K562 (cell line): Measurements from ENCODE around the gene PPP1R12C. TPM values are rescaled to one million over a fixed set of nuclear protein-coding genes. Genes with fewer than 3 reads are reported as not detected.

Experiments used
- CHD2 ChIP-seq: IDR thresholded peaks from 2 replicates; pipeline ENCODE4 v1.6.1; 2011; ENCODE audit warnings: low read depth, low read length
- CREM ChIP-seq: IDR thresholded peaks from 2 replicates; pipeline ENCODE4 v1.6.1; 2014; ENCODE audit warnings: antibody characterized with exemption, low read depth
- CUX1 ChIP-seq: fragments of 200-800 bp; sonication (Bioruptor generic); IDR thresholded peaks from 2 replicates; pipeline ENCODE4 v1.6.1; 2016; ENCODE audit warnings: missing genetic modification characterization, missing compliant biosample characterization
- ESRRA ChIP-seq: fragments of 450-650 bp; IDR thresholded peaks from 2 replicates; pipeline ENCODE4 v1.6.1; 2014; ENCODE audit warnings: low read depth, mild to moderate bottlenecking, moderate library complexity, borderline replicate concordance
- ETS1 ChIP-seq: conservative IDR thresholded peaks from 2 replicates; pipeline ENCODE4 v1.6.1; 2011; ENCODE audit warnings: low read depth, mild to moderate bottlenecking, low read length; ENCODE audit not compliant: control insufficient read depth
- FOXK2 ChIP-seq, 2 experiments: fragments of 450-650 bp; IDR thresholded peaks in 1 of 2; conservative IDR thresholded peaks in 1 of 2; 2 replicates each; pipeline ENCODE4 v1.6.1; 2016; ENCODE audit warnings: low read depth in 2 of 2, mild to moderate bottlenecking in 1 of 2
- GABPB1 ChIP-seq: sonication (generic); formaldehyde crosslinking; IDR thresholded peaks from 2 replicates; pipeline ENCODE4 v1.8.0; 2022; ENCODE audit warnings: mild to moderate bottlenecking, missing genetic modification reagents
- RBM34 ChIP-seq: fragments of 200-400 bp; formaldehyde crosslinking; IDR thresholded peaks from 2 replicates; pipeline ENCODE4 v1.6.1; 2018; ENCODE audit warnings: low read length, borderline replicate concordance; ENCODE audit not compliant: insufficient read depth
- SIN3A ChIP-seq, 2 experiments: fragments of 150-350 bp in 1 of 2; IDR thresholded peaks; 2 replicates each; pipeline ENCODE4 v1.6.1; 2011 to 2016; ENCODE audit warnings: borderline replicate concordance in 2 of 2, low read depth in 2 of 2, low read length in 2 of 2, mild to moderate bottlenecking in 2 of 2, moderate library complexity in 2 of 2; ENCODE audit not compliant: control insufficient read depth in 1 of 2
- SOX6 ChIP-seq: fragments of 450-650 bp; IDR thresholded peaks from 2 replicates; pipeline ENCODE4 v1.6.1; 2014; ENCODE audit warnings: mild to moderate bottlenecking
- ZFP30 ChIP-seq: fragments of 250-450 bp; sonication (Bioruptor Pico); IDR thresholded peaks from 2 replicates; pipeline ENCODE4 v1.8.0; 2022; ENCODE audit warnings: moderate library complexity, mild to moderate bottlenecking, inconsistent platforms, borderline replicate concordance
- ZFX ChIP-seq: sonication (generic); formaldehyde crosslinking; IDR thresholded peaks from 2 replicates; pipeline ENCODE4 v1.8.0; 2022; ENCODE audit warnings: mild to moderate bottlenecking, missing genetic modification reagents, moderate library complexity
- polyA plus RNA-seq, 8 experiments: library from polyadenylated mRNA; depleted of rRNA in 4 of 8; stranded (reverse) in 5 of 8; unstranded in 3 of 8; fragments of >200 nt; fragmentation: Nextera tagmentation in 2 of 8; fragmentation: Illumina TruSeq in 1 of 8; extraction: Ambion mirVana in 2 of 8; extraction: Trizol in 1 of 8; gene quantifications; 2 replicates each; pipeline versions ENCODE4 v1.2.1 to v1.2.3, GENCODE V29; 2011 to 2014; ENCODE audit warnings: inconsistent platforms in 1 of 8, missing spikeins in 1 of 8
- total RNA-seq, 7 experiments: library from RNA; depleted of rRNA in 6 of 7; stranded (reverse); fragments of >200 nt in 6 of 7; fragmentation: Illumina TruSeq in 2 of 7; extraction: Trizol in 2 of 7; gene quantifications; 2 replicates each; pipeline versions ENCODE4 v1.2.1 to v1.2.3, GENCODE V29; 2011 to 2021; ENCODE audit warnings: low replicate concordance in 1 of 7

Gene PPP1R12C
- total and polyA plus RNA-seq, 9 of the 15 experiments (the other 6 are each of a cell fraction or from before 2014, with no cell fraction given) = 1.8 to 136 (median 33.7) TPM

GRCh38 chr19:55080968-55081769 is 36.3 kb downstream of the PPP1R12C start (continued):
- TF ChIP-seq CUX1 (CRISPR knock-in tag) (no peak), SIN3A (IDR thresholded peaks at IDR 0.05; ENCODE audit: borderline replicate concordance in 2 of 2, control insufficient read depth in 1 of 2, low read depth in 2 of 2, low read length in 2 of 2) (peak in 1 of 2 experiments; percentile 45; a peak in 1 of 4 replicates), CREM (peak; percentile 2; the same call in 1 of the 2 replicates), GABPB1 (CRISPR knock-in tag) (peak; percentile 71), RBM34 (0 out of 2 replicates have a peak, but pooled peaks have one; percentile 48), ZFX (CRISPR knock-in tag) (peak; percentile 52), SOX6 (peak; percentile 24; the same call in 1 of the 2 replicates), CHD2 (no peak), FOXK2 (conservative IDR thresholded peaks at IDR 0.05 in 1 of 2, IDR thresholded peaks at IDR 0.05 in 1 of 2; ENCODE audit: low read depth in 2 of 2) (no peak), ZFP30 (CRISPR knock-in tag) (no peak), ETS1 (peak; percentile 53; the same call in 1 of the 2 replicates), ESRRA (no peak; the same call in 1 of the 2 replicates)
